ENCODE measurements around the gene SLC9A3.
A peak's percentile ranks its signal among the peaks of the same experiment; 100 is the strongest.

The SLC9A3 gene

GRCh38 chr5:554284-554988 lies 30.2 kb upstream of the SLC9A3 start:
- DNase-seq: no peak

GRCh38 chr5:553874-554273 lies 29.6 kb upstream of the SLC9A3 start:
- no peak for DNase-seq

GRCh38 chr5:551406-551805 lies 27.2 kb upstream of the SLC9A3 start:
- no peak for DNase-seq

- DNase-seq: no peak
Measured at GRCh38 chr5:549229-549628, 25.0 kb upstream of the SLC9A3 start.

- no peak for DNase-seq
Measured at GRCh38 chr5:548256-548655, 24.0 kb upstream of the SLC9A3 start.

GRCh38 chr5:547086-547924 lies 23.1 kb upstream of the SLC9A3 start:
- DNase-seq: no peak

GRCh38 chr5:546376-546908 lies 22.2 kb upstream of the SLC9A3 start:
- DNase-seq: no peak

GRCh38 chr5:545641-546375 lies 21.6 kb upstream of the SLC9A3 start:
- no peak for DNase-seq

- DNase-seq: no peak
Measured at GRCh38 chr5:544675-545355, 20.6 kb upstream of the SLC9A3 start.

- peak; percentile 26 for DNase-seq
Measured at GRCh38 chr5:543755-544674, 19.8 kb upstream of the SLC9A3 start.

- no peak for DNase-seq
Measured at GRCh38 chr5:543351-543750, 19.1 kb upstream of the SLC9A3 start.

GRCh38 chr5:542319-543311 lies 18.4 kb upstream of the SLC9A3 start:
- no peak for DNase-seq

GRCh38 chr5:541539-542318 lies 17.5 kb upstream of the SLC9A3 start:
- no peak for DNase-seq

GRCh38 chr5:540906-541538 lies 16.8 kb upstream of the SLC9A3 start:
- no peak for DNase-seq

- DNase-seq: no peak
Measured at GRCh38 chr5:540071-540905, 16.0 kb upstream of the SLC9A3 start.

GRCh38 chr5:539469-540070 lies 15.3 kb upstream of the SLC9A3 start:
- no peak for DNase-seq

GRCh38 chr5:538801-539468 lies 14.7 kb upstream of the SLC9A3 start:
- no peak for DNase-seq
